ENCODE results near the gene SUSD4.

SUSD4 gene

GRCh38 chr1:223248770-223249140 is 115.2 kb downstream of the SUSD4 start:
- peaks cover 5% of the 10 kb centered on the region for H3K4me1 Mint-ChIP-seq (ENCODE audit: low read depth)
- no peaks in the 10 kb centered on the region for H3K27me3 Mint-ChIP-seq (ENCODE audit: low read depth)
- H3K9me3 Mint-ChIP-seq: no peaks in the 10 kb centered on the region
- no peak overlapping the region for H3K4me3 Mint-ChIP-seq
- no peak overlapping the region for H3K27ac Mint-ChIP-seq
- H3K36me3 Mint-ChIP-seq (ENCODE audit: low read depth): no peaks in the 10 kb centered on the region

GRCh38 chr1:223248001-223248769 is 115.8 kb downstream of the SUSD4 start:
- H3K27me3 Mint-ChIP-seq (ENCODE audit: low read depth): no peaks in the 10 kb centered on the region
- no peak overlapping the region for H3K4me3 Mint-ChIP-seq
- no peak overlapping the region for H3K27ac Mint-ChIP-seq
- H3K4me1 Mint-ChIP-seq (ENCODE audit: low read depth): peaks cover 5% of the 10 kb centered on the region
- no peaks in the 10 kb centered on the region for H3K9me3 Mint-ChIP-seq
- H3K36me3 Mint-ChIP-seq (ENCODE audit: low read depth): no peaks in the 10 kb centered on the region

- no peaks in the 10 kb centered on the region for H3K9me3 Mint-ChIP-seq
- H3K4me1 Mint-ChIP-seq (ENCODE audit: low read depth): peaks cover 5% of the 10 kb centered on the region
- no peaks in the 10 kb centered on the region for H3K36me3 Mint-ChIP-seq (ENCODE audit: low read depth)
- no peak overlapping the region for H3K4me3 Mint-ChIP-seq
- no peak overlapping the region for H3K27ac Mint-ChIP-seq
- no peaks in the 10 kb centered on the region for H3K27me3 Mint-ChIP-seq (ENCODE audit: low read depth)
Measured at GRCh38 chr1:223246476-223247112, 117.4 kb downstream of the SUSD4 start.

GRCh38 chr1:223245983-223246382 is 118.0 kb downstream of the SUSD4 start:
- Mint-ChIP-seq H3K27ac (no peak overlapping the region), H3K27me3 (ENCODE audit: low read depth) (no peaks in the 10 kb centered on the region), H3K4me1 (ENCODE audit: low read depth) (peaks cover 5% of the 10 kb centered on the region), H3K36me3 (ENCODE audit: low read depth) (no peaks in the 10 kb centered on the region), H3K4me3 (no peak overlapping the region), H3K9me3 (no peaks in the 10 kb centered on the region)

GRCh38 chr1:223245411-223245810 is 118.6 kb downstream of the SUSD4 start:
- H3K27me3 Mint-ChIP-seq (ENCODE audit: low read depth): no peaks in the 10 kb centered on the region
- H3K36me3 Mint-ChIP-seq (ENCODE audit: low read depth): no peaks in the 10 kb centered on the region
- H3K4me3 Mint-ChIP-seq: no peak overlapping the region
- H3K27ac Mint-ChIP-seq: no peak overlapping the region
- H3K4me1 Mint-ChIP-seq (ENCODE audit: low read depth): peaks cover 5% of the 10 kb centered on the region
- H3K9me3 Mint-ChIP-seq: no peaks in the 10 kb centered on the region

- Mint-ChIP-seq H3K27ac (no peak overlapping the region), H3K36me3 (ENCODE audit: low read depth) (no peaks in the 10 kb centered on the region), H3K4me1 (ENCODE audit: low read depth) (peaks cover 5% of the 10 kb centered on the region), H3K4me3 (no peak overlapping the region), H3K9me3 (no peaks in the 10 kb centered on the region), H3K27me3 (ENCODE audit: low read depth) (no peaks in the 10 kb centered on the region)
Measured at GRCh38 chr1:223244366-223245103, 119.4 kb downstream of the SUSD4 start.

GRCh38 chr1:223243441-223244050 is 120.4 kb downstream of the SUSD4 start:
- Mint-ChIP-seq H3K27me3 (ENCODE audit: low read depth) (no peaks in the 10 kb centered on the region), H3K9me3 (no peaks in the 10 kb centered on the region), H3K4me3 (no peak overlapping the region), H3K36me3 (ENCODE audit: low read depth) (no peaks in the 10 kb centered on the region), H3K4me1 (ENCODE audit: low read depth) (peaks cover under 1% of the 10 kb centered on the region), H3K27ac (no peak overlapping the region)

- no peak overlapping the region for H3K4me3 Mint-ChIP-seq
- H3K27me3 Mint-ChIP-seq (ENCODE audit: low read depth): no peaks in the 10 kb centered on the region
- no peaks in the 10 kb centered on the region for H3K9me3 Mint-ChIP-seq
- H3K4me1 Mint-ChIP-seq (ENCODE audit: low read depth): no peaks in the 10 kb centered on the region
- H3K27ac Mint-ChIP-seq: no peak overlapping the region
- no peaks in the 10 kb centered on the region for H3K36me3 Mint-ChIP-seq (ENCODE audit: low read depth)
Measured at GRCh38 chr1:223242971-223243370, 121.0 kb downstream of the SUSD4 start.

- Mint-ChIP-seq H3K4me1 (ENCODE audit: low read depth) (no peaks in the 10 kb centered on the region), H3K36me3 (ENCODE audit: low read depth) (no peaks in the 10 kb centered on the region), H3K4me3 (no peak overlapping the region), H3K9me3 (no peaks in the 10 kb centered on the region), H3K27ac (no peak overlapping the region), H3K27me3 (ENCODE audit: low read depth) (no peaks in the 10 kb centered on the region)
Measured at GRCh38 chr1:223242382-223242955, 121.5 kb downstream of the SUSD4 start.

- no peaks in the 10 kb centered on the region for H3K4me1 Mint-ChIP-seq (ENCODE audit: low read depth)
- H3K9me3 Mint-ChIP-seq: no peaks in the 10 kb centered on the region
- H3K4me3 Mint-ChIP-seq: no peak overlapping the region
- H3K27me3 Mint-ChIP-seq (ENCODE audit: low read depth): no peaks in the 10 kb centered on the region
- H3K36me3 Mint-ChIP-seq (ENCODE audit: low read depth): no peaks in the 10 kb centered on the region
- H3K27ac Mint-ChIP-seq: no peak overlapping the region
Measured at GRCh38 chr1:223240122-223240521, 123.9 kb downstream of the SUSD4 start.

- no peaks in the 10 kb centered on the region for H3K27me3 Mint-ChIP-seq (ENCODE audit: low read depth)
- no peak overlapping the region for H3K4me3 Mint-ChIP-seq
- no peaks in the 10 kb centered on the region for H3K36me3 Mint-ChIP-seq (ENCODE audit: low read depth)
- H3K4me1 Mint-ChIP-seq (ENCODE audit: low read depth): peaks cover 9% of the 10 kb centered on the region
- H3K9me3 Mint-ChIP-seq: no peaks in the 10 kb centered on the region
- no peak overlapping the region for H3K27ac Mint-ChIP-seq
Measured at GRCh38 chr1:223235091-223235490, 128.9 kb downstream of the SUSD4 start.

- Mint-ChIP-seq H3K4me1 (ENCODE audit: low read depth) (peaks cover 11% of the 10 kb centered on the region), H3K27ac (no peak overlapping the region), H3K36me3 (ENCODE audit: low read depth) (no peaks in the 10 kb centered on the region), H3K27me3 (ENCODE audit: low read depth) (no peaks in the 10 kb centered on the region), H3K9me3 (no peaks in the 10 kb centered on the region), H3K4me3 (no peak overlapping the region)
Measured at GRCh38 chr1:223234534-223234933, 129.4 kb downstream of the SUSD4 start.

GRCh38 chr1:223234170-223234514 is 129.8 kb downstream of the SUSD4 start:
- no peaks in the 10 kb centered on the region for H3K27me3 Mint-ChIP-seq (ENCODE audit: low read depth)
- H3K36me3 Mint-ChIP-seq (ENCODE audit: low read depth): no peaks in the 10 kb centered on the region
- H3K27ac Mint-ChIP-seq: no peak overlapping the region
- H3K4me1 Mint-ChIP-seq (ENCODE audit: low read depth): peaks cover 11% of the 10 kb centered on the region
- H3K4me3 Mint-ChIP-seq: no peak overlapping the region
- no peaks in the 10 kb centered on the region for H3K9me3 Mint-ChIP-seq

GRCh38 chr1:223233410-223234169 is 130.4 kb downstream of the SUSD4 start:
- H3K36me3 Mint-ChIP-seq (ENCODE audit: low read depth): no peaks in the 10 kb centered on the region
- H3K4me1 Mint-ChIP-seq (ENCODE audit: low read depth): peaks cover 11% of the 10 kb centered on the region
- H3K27ac Mint-ChIP-seq: peak overlapping the region; percentile 8
- no peaks in the 10 kb centered on the region for H3K27me3 Mint-ChIP-seq (ENCODE audit: low read depth)
- no peak overlapping the region for H3K4me3 Mint-ChIP-seq
- no peaks in the 10 kb centered on the region for H3K9me3 Mint-ChIP-seq

All from T-helper 1 cell treated with Interleukin-12 subunit alpha and Interleukin-12 subunit beta and Interleukin-4 antibody, amounts not matched to agents 30 μg/mL and 1 μg/mL, for 36 hours (primary cell).